Measurements from ENCODE around the gene ZNF487.

DNA sequence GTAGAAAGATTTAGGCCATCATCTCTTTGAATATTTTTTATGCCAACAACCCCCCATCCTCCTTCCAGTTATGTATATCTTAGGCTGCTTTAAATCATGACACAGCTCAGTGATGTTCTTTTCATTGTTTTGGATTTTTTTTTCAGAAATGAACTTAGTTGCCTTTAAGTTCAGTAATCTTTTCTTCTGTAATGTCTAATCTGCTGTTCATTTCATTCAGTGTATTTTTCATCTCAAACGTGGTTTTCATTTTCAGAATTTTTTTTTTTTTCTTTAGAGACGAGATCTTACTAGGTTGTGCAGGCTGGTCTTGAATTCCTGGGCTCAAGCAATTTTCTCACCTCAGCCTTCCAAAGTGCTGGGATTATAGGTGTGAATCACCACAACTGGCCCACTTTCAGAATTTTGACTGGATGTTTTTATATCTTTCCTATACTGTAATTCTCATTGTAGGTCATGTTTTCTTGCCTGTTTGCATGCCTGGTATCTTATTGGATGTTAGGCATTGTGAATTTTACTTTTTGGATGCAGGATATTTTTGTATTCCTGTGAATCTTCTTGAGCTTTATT is 8.1 kb downstream of the ZNF487 start:
- TF ChIP-seq SIN3A (IDR thresholded peaks at IDR 0.05; ENCODE audit: borderline replicate concordance, insufficient read depth, low read depth, low read length) (no peak), POLR2AphosphoS5 (IDR thresholded peaks at IDR 0.05; ENCODE audit: low read depth, low read length) (no peak), REST (IDR thresholded peaks at IDR 0.05; ENCODE audit: insufficient read depth in 1 of 2, low read depth in 2 of 2, low read length in 1 of 2) (no peak), TCF7L2 (IDR thresholded peaks at IDR 0.05; ENCODE audit: low read depth, low read length) (no peak)
- TF ChIP-seq, protein P1, sequence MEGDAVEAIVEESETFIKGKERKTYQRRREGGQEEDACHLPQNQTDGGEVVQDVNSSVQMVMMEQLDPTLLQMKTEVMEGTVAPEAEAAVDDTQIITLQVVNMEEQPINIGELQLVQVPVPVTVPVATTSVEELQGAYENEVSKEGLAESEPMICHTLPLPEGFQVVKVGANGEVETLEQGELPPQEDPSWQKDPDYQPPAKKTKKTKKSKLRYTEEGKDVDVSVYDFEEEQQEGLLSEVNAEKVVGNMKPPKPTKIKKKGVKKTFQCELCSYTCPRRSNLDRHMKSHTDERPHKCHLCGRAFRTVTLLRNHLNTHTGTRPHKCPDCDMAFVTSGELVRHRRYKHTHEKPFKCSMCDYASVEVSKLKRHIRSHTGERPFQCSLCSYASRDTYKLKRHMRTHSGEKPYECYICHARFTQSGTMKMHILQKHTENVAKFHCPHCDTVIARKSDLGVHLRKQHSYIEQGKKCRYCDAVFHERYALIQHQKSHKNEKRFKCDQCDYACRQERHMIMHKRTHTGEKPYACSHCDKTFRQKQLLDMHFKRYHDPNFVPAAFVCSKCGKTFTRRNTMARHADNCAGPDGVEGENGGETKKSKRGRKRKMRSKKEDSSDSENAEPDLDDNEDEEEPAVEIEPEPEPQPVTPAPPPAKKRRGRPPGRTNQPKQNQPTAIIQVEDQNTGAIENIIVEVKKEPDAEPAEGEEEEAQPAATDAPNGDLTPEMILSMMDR (IDR thresholded peaks at IDR 0.05) = no peak

Data from Panc1 (cell line).